DOHH2 (cell line): ENCODE measurements around the gene CLIC5.

Source experiments
- H3F3A ChIP-seq: fragments of 200-600 bp; sonication (generic), shearing (Covaris generic); 2 replicates; pipeline ENCODE4 v1.6.0; 2016; ENCODE audit warnings: antibody characterized with exemption, mild to moderate bottlenecking; ENCODE audit not compliant: control insufficient read depth, insufficient read depth
- H3K27ac ChIP-seq: fragments of 200-600 bp; sonication (generic); 2 replicates; pipeline ENCODE4 v1.5.1; 2014; ENCODE audit warnings: low read depth, mild to moderate bottlenecking, low read length, moderate library complexity
- H3K27me3 ChIP-seq: fragments of 200-600 bp; sonication (generic); 2 replicates; pipeline ENCODE4 v1.6.1; 2014; ENCODE audit warnings: mild to moderate bottlenecking, low read length, mixed read lengths; ENCODE audit not compliant: control insufficient read depth
- H3K36me3 ChIP-seq: fragments of 200-600 bp; sonication (generic); 2 replicates; pipeline ENCODE4 v1.6.1; 2014; ENCODE audit warnings: mild to moderate bottlenecking, low read length, moderate library complexity, mixed read lengths; ENCODE audit not compliant: control insufficient read depth
- H3K4me1 ChIP-seq: fragments of 200-600 bp; sonication (generic); 2 replicates; pipeline ENCODE4 v1.6.1; 2014; ENCODE audit warnings: mild to moderate bottlenecking, low read length, mixed read lengths; ENCODE audit not compliant: control insufficient read depth
- H3K4me2 ChIP-seq: fragments of 200-600 bp; sonication (generic); 2 replicates; pipeline ENCODE4 v1.6.0; 2014; ENCODE audit warnings: mild to moderate bottlenecking, low read length, moderate library complexity
- H3K4me3 ChIP-seq: fragments of 200-600 bp; sonication (generic); 2 replicates; pipeline ENCODE4 v1.5.1; 2014; ENCODE audit warnings: mild to moderate bottlenecking, low read length, mixed read lengths
- H3K79me2 ChIP-seq: fragments of 200-600 bp; sonication (generic); 2 replicates; pipeline ENCODE4 v1.6.1; 2014; ENCODE audit warnings: mild to moderate bottlenecking, low read length, mixed read lengths; ENCODE audit not compliant: control insufficient read depth
- H3K9me2 ChIP-seq: fragments of 200-600 bp; sonication (generic); replicated peaks from 2 replicates; pipeline ENCODE4 v1.6.1; 2014; ENCODE audit warnings: mild to moderate bottlenecking, low read length, mixed read lengths; ENCODE audit not compliant: control insufficient read depth
- H3K9me3 ChIP-seq: fragments of 200-600 bp; sonication (generic); 2 replicates; pipeline ENCODE4 v1.6.1; 2014; ENCODE audit warnings: antibody characterized with exemption, low read length, mixed read lengths; ENCODE audit not compliant: control insufficient read depth, insufficient read depth
- H4K20me1 ChIP-seq: fragments of 200-600 bp; sonication (generic); 2 replicates; pipeline ENCODE4 v1.6.0; 2014; ENCODE audit warnings: low read depth, mild to moderate bottlenecking, antibody characterized with exemption, low read length, moderate library complexity; ENCODE audit not compliant: control insufficient read depth, insufficient read depth
- CTCF ChIP-seq: fragments of 200-600 bp; sonication (generic); IDR thresholded peaks from one replicate; pipeline ENCODE4 v1.5.1; 2014; ENCODE audit warnings: antibody characterized with exemption, mild to moderate bottlenecking, low read depth, low read length; ENCODE audit not compliant: poor library complexity, severe bottlenecking
- EZH2phosphoT487 ChIP-seq: fragments of 200-600 bp; sonication (generic); IDR thresholded peaks from 2 replicates; pipeline ENCODE4 v1.6.1; 2017; ENCODE audit warnings: borderline replicate concordance, mild to moderate bottlenecking, antibody characterized with exemption, low read length, moderate library complexity, mixed read lengths

The CLIC5 gene

GRCh38 chr6:45984788-45985425 is 30.8 kb downstream of the CLIC5 start:
- Histone ChIP-seq H3K4me1 (no peaks in the 10 kb centered on the region), H3K36me3 (no peaks in the 10 kb centered on the region), H3K4me3 (no peak overlapping the region), H3K4me2 (no peak overlapping the region), H3F3A (no peaks in the 10 kb centered on the region), H3K79me2 (no peaks in the 10 kb centered on the region), H3K27me3 (no peaks in the 10 kb centered on the region), H3K27ac (no peak overlapping the region), H3K9me3 (no peaks in the 10 kb centered on the region), H3K9me2 (no peaks in the 10 kb centered on the region; the same call in 1 of the 2 replicates), H4K20me1 (no peaks in the 10 kb centered on the region)
- TF ChIP-seq EZH2phosphoT487 (no peak), CTCF (no peak)

- Histone ChIP-seq H3K4me3 (no peak overlapping the region), H3K4me2 (no peak overlapping the region), H4K20me1 (no peaks in the 10 kb centered on the region), H3K36me3 (no peaks in the 10 kb centered on the region), H3K27ac (no peak overlapping the region), H3K9me3 (no peaks in the 10 kb centered on the region), H3K4me1 (no peaks in the 10 kb centered on the region), H3F3A (no peaks in the 10 kb centered on the region), H3K79me2 (no peaks in the 10 kb centered on the region), H3K9me2 (no peaks in the 10 kb centered on the region; the same call in 1 of the 2 replicates), H3K27me3 (no peaks in the 10 kb centered on the region)
- TF ChIP-seq EZH2phosphoT487 (no peak), CTCF (no peak)
Observed at GRCh38 chr6:45984347-45984746, 31.3 kb downstream of the CLIC5 start.

GRCh38 chr6:45983062-45983461 is 32.6 kb downstream of the CLIC5 start:
- no peaks in the 10 kb centered on the region for H3F3A ChIP-seq
- H3K4me1 ChIP-seq, result no peaks in the 10 kb centered on the region
- H3K4me3 ChIP-seq, result no peak overlapping the region
- H3K36me3 ChIP-seq, result no peaks in the 10 kb centered on the region
- no peak overlapping the region for H3K27ac ChIP-seq
- H3K79me2 ChIP-seq, result no peaks in the 10 kb centered on the region
- no peaks in the 10 kb centered on the region; the same call in 1 of the 2 replicates for H3K9me2 ChIP-seq
- no peaks in the 10 kb centered on the region for H3K9me3 ChIP-seq
- no peaks in the 10 kb centered on the region for H4K20me1 ChIP-seq
- H3K27me3 ChIP-seq, result no peaks in the 10 kb centered on the region
- no peak overlapping the region for H3K4me2 ChIP-seq
- no peak for TF ChIP-seq EZH2phosphoT487
- no peak for TF ChIP-seq CTCF
